Measurements from ENCODE around the gene CEP104. TPM values are rescaled to one million over a fixed set of nuclear protein-coding genes. Genes with fewer than 3 reads are reported as not detected.

CEP104 gene
- total and polyA plus RNA-seq, 7 experiments from 2014 or later: 12.7 to 68.0 (median 44.5) TPM

GRCh38 chr1:3890389-3891328 lies 33.6 kb upstream of the CEP104 start:
- peaks cover 0 to 20% (median 6%) of the 10 kb centered on the region in 7 donors for H3K4me1 Mint-ChIP-seq
- no peak overlapping the region for H3K27ac ChIP-seq (ENCODE audit: low read depth, low read length)
- CTCF ChIA-PET: no interaction called here
- DNase-seq (no peak), ATAC-seq (peak; percentile 84)
- H3K4me3 Mint-ChIP-seq: peak overlapping the region in 2 of 10 donors; percentile 48 to 49
- POLR2A ChIA-PET: interaction anchor here (1.0 to 1.3 kb wide), 2 partner anchors 9 to 13 kb away, joined by 3 to 5 read pairs; partner anchors contain the start of gene C1orf174
- H3K9me3 Mint-ChIP-seq: no peaks in the 10 kb centered on the region
- peaks cover 4 to 40% (median 11%) of the 10 kb centered on the region in 5 donors for H3K36me3 Mint-ChIP-seq
- no peaks in the 10 kb centered on the region for H3K9me3 ChIP-seq (ENCODE audit: control insufficient read depth in 2 of 3, low read length in 3 of 3)
- H3K27ac Mint-ChIP-seq: peak overlapping the region in 4 of 9 donors; percentile 55 to 77 (median 68)
- H3K36me3 ChIP-seq (ENCODE audit: control insufficient read depth in 2 of 3, insufficient read depth in 3 of 3, low read length in 3 of 3): peaks cover 0 to 69% (median 7%) of the 10 kb centered on the region in 3 experiments
- intact Hi-C loops (cut with micrococcal nuclease): no loop called here
- no peak overlapping the region for H3K4me3 ChIP-seq (ENCODE audit: low read length)
- no peaks in the 10 kb centered on the region for H3K27me3 ChIP-seq (ENCODE audit: control insufficient read depth in 2 of 2, insufficient read depth in 2 of 2, low read length in 2 of 2)
- no peaks in the 10 kb centered on the region for H3K27me3 Mint-ChIP-seq
- peaks cover 0 to 23% of the 10 kb centered on the region in 2 donors for H3K4me1 ChIP-seq (ENCODE audit: control insufficient read depth in 2 of 2, insufficient read depth in 2 of 2, low read length in 2 of 2)

- peaks cover 0 to 68% (median 7%) of the 10 kb centered on the region in 3 experiments for H3K36me3 ChIP-seq (ENCODE audit: control insufficient read depth in 2 of 3, insufficient read depth in 3 of 3, low read length in 3 of 3)
- no peaks in the 10 kb centered on the region for H3K9me3 ChIP-seq (ENCODE audit: control insufficient read depth in 2 of 3, low read length in 3 of 3)
- POLR2A ChIA-PET: no interaction called here
- H3K27me3 ChIP-seq (ENCODE audit: control insufficient read depth in 2 of 2, insufficient read depth in 2 of 2, low read length in 2 of 2): no peaks in the 10 kb centered on the region
- Mint-ChIP-seq H3K27me3 (no peaks in the 10 kb centered on the region), H3K4me3 (peak overlapping the region in 1 of 10 donors; percentile 49), H3K36me3 (peaks cover 5 to 35% (median 12%) of the 10 kb centered on the region in 5 donors), H3K9me3 (no peaks in the 10 kb centered on the region), H3K4me1 (peaks cover 0 to 20% (median under 1%) of the 10 kb centered on the region in 7 donors), H3K27ac (peak overlapping the region in 4 of 9 donors; percentile 38 to 62 (median 50))
- ATAC-seq: peak; percentile 72
- no peak for DNase-seq
- H3K4me1 ChIP-seq (ENCODE audit: control insufficient read depth in 2 of 2, insufficient read depth in 2 of 2, low read length in 2 of 2): peaks cover 0 to 23% of the 10 kb centered on the region in 2 donors
- H3K27ac ChIP-seq (ENCODE audit: low read depth, low read length): no peak overlapping the region
- intact Hi-C loops (cut with micrococcal nuclease): no loop called here
- CTCF ChIA-PET: no interaction called here
- no peak overlapping the region for H3K4me3 ChIP-seq (ENCODE audit: low read length)
Observed at GRCh38 chr1:3889936-3890335, 32.9 kb upstream of the CEP104 start.

- peaks cover 0 to 80% (median 7%) of the 10 kb centered on the region in 3 experiments for H3K36me3 ChIP-seq (ENCODE audit: control insufficient read depth in 2 of 3, insufficient read depth in 3 of 3, low read length in 3 of 3)
- ATAC-seq (no peak), DNase-seq (no peak)
- no peaks in the 10 kb centered on the region for H3K27me3 Mint-ChIP-seq
- no peak overlapping the region for H3K4me3 Mint-ChIP-seq
- intact Hi-C loops (cut with micrococcal nuclease): no loop called here
- H3K4me1 ChIP-seq (ENCODE audit: control insufficient read depth in 2 of 2, insufficient read depth in 2 of 2, low read length in 2 of 2): peaks cover 0 to 26% of the 10 kb centered on the region in 2 donors
- no peaks in the 10 kb centered on the region for H3K9me3 ChIP-seq (ENCODE audit: control insufficient read depth in 2 of 3, low read length in 3 of 3)
- H3K4me1 Mint-ChIP-seq: peaks cover 0 to 22% (median 0%) of the 10 kb centered on the region in 7 donors
- H3K27ac Mint-ChIP-seq: peak overlapping the region in 1 of 9 donors; percentile 46
- no peak overlapping the region for H3K4me3 ChIP-seq (ENCODE audit: low read length)
- ChIA-PET CTCF (no interaction called here), POLR2A (interaction anchor here (0.6 kb wide), 1 partner anchor 11 kb away, joined by 3 read pairs; no protein-coding TSS in a partner anchor)
- no peaks in the 10 kb centered on the region for H3K9me3 Mint-ChIP-seq
- H3K27ac ChIP-seq (ENCODE audit: low read depth, low read length): no peak overlapping the region
- H3K27me3 ChIP-seq (ENCODE audit: control insufficient read depth in 2 of 2, insufficient read depth in 2 of 2, low read length in 2 of 2): no peaks in the 10 kb centered on the region
- peaks cover 12 to 43% (median 17%) of the 10 kb centered on the region in 5 donors for H3K36me3 Mint-ChIP-seq
Observed at GRCh38 chr1:3888301-3888700, 31.3 kb upstream of the CEP104 start.

GRCh38 chr1:3886691-3887090 lies 29.7 kb upstream of the CEP104 start:
- no peaks in the 10 kb centered on the region for H3K9me3 Mint-ChIP-seq
- peaks cover 0 to 18% (median 0%) of the 10 kb centered on the region in 7 donors for H3K4me1 Mint-ChIP-seq
- POLR2A ChIA-PET: interaction anchor here (1.2 kb wide), 1 partner anchor 9 kb away, joined by 5 read pairs; no protein-coding TSS in a partner anchor
- H3K4me1 ChIP-seq (ENCODE audit: control insufficient read depth in 2 of 2, insufficient read depth in 2 of 2, low read length in 2 of 2): peaks cover 0 to 26% of the 10 kb centered on the region in 2 donors
- peaks cover 0 to 74% (median 7%) of the 10 kb centered on the region in 3 experiments for H3K36me3 ChIP-seq (ENCODE audit: control insufficient read depth in 2 of 3, insufficient read depth in 3 of 3, low read length in 3 of 3)
- no peak overlapping the region for H3K27ac ChIP-seq (ENCODE audit: low read depth, low read length)
- no peak for DNase-seq
- peak overlapping the region in 1 of 9 donors; percentile 4 for H3K27ac Mint-ChIP-seq
- CTCF ChIA-PET: interaction anchor here (1.1 kb wide), 1 partner anchor 28 kb away, joined by 4 read pairs; no protein-coding TSS in a partner anchor
- H3K27me3 ChIP-seq (ENCODE audit: control insufficient read depth in 2 of 2, insufficient read depth in 2 of 2, low read length in 2 of 2): no peaks in the 10 kb centered on the region
- intact Hi-C loops (cut with micrococcal nuclease): no loop called here
- peaks cover 12 to 45% (median 19%) of the 10 kb centered on the region in 5 donors for H3K36me3 Mint-ChIP-seq
- H3K9me3 ChIP-seq (ENCODE audit: control insufficient read depth in 2 of 3, low read length in 3 of 3): no peaks in the 10 kb centered on the region
- no peak overlapping the region for H3K4me3 Mint-ChIP-seq
- ATAC-seq: no peak
- no peak overlapping the region for H3K4me3 ChIP-seq (ENCODE audit: low read length)
- no peaks in the 10 kb centered on the region for H3K27me3 Mint-ChIP-seq

GRCh38 chr1:3886106-3886670 lies 29.2 kb upstream of the CEP104 start:
- ATAC-seq: no peak
- Mint-ChIP-seq H3K9me3 (no peaks in the 10 kb centered on the region), H3K36me3 (peaks cover 12 to 45% (median 19%) of the 10 kb centered on the region in 5 donors), H3K4me3 (no peak overlapping the region), H3K27me3 (no peaks in the 10 kb centered on the region), H3K4me1 (peaks cover 0 to 14% (median 0%) of the 10 kb centered on the region in 7 donors), H3K27ac (peak overlapping the region in 2 of 9 donors; percentile 4 to 29)
- Histone ChIP-seq H3K9me3 (ENCODE audit: control insufficient read depth in 2 of 3, low read length in 3 of 3) (no peaks in the 10 kb centered on the region), H3K4me3 (ENCODE audit: low read length) (no peak overlapping the region), H3K27me3 (ENCODE audit: control insufficient read depth in 2 of 2, insufficient read depth in 2 of 2, low read length in 2 of 2) (no peaks in the 10 kb centered on the region), H3K27ac (ENCODE audit: low read depth, low read length) (no peak overlapping the region), H3K4me1 (ENCODE audit: control insufficient read depth in 2 of 2, insufficient read depth in 2 of 2, low read length in 2 of 2) (peaks cover 0 to 21% of the 10 kb centered on the region in 2 donors), H3K36me3 (ENCODE audit: control insufficient read depth in 2 of 3, insufficient read depth in 3 of 3, low read length in 3 of 3) (peaks cover 0 to 71% (median 7%) of the 10 kb centered on the region in 3 experiments)
- ChIA-PET CTCF (no interaction called here), POLR2A (interaction anchor here (1.2 kb wide), 1 partner anchor 9 kb away, joined by 5 read pairs; no protein-coding TSS in a partner anchor)
- intact Hi-C loops (cut with micrococcal nuclease): no loop called here
- no peak for DNase-seq

GRCh38 chr1:3885611-3886010 lies 28.6 kb upstream of the CEP104 start:
- intact Hi-C loops (cut with micrococcal nuclease): no loop called here
- Mint-ChIP-seq H3K4me3 (no peak overlapping the region), H3K27me3 (no peaks in the 10 kb centered on the region), H3K4me1 (peaks cover 0 to 9% (median 0%) of the 10 kb centered on the region in 7 donors), H3K9me3 (no peaks in the 10 kb centered on the region), H3K27ac (no peak overlapping the region), H3K36me3 (peaks cover 12 to 46% (median 19%) of the 10 kb centered on the region in 5 donors)
- ChIA-PET CTCF (no interaction called here), POLR2A (interaction anchor here (1.2 kb wide), 1 partner anchor 10 kb away, joined by 5 read pairs; no protein-coding TSS in a partner anchor)
- peaks cover 0 to 17% of the 10 kb centered on the region in 2 donors for H3K4me1 ChIP-seq (ENCODE audit: control insufficient read depth in 2 of 2, insufficient read depth in 2 of 2, low read length in 2 of 2)
- H3K36me3 ChIP-seq (ENCODE audit: control insufficient read depth in 2 of 3, insufficient read depth in 3 of 3, low read length in 3 of 3): peaks cover 0 to 70% (median 8%) of the 10 kb centered on the region in 3 experiments
- no peak overlapping the region for H3K4me3 ChIP-seq (ENCODE audit: low read length)
- DNase-seq: no peak
- no peaks in the 10 kb centered on the region for H3K9me3 ChIP-seq (ENCODE audit: control insufficient read depth in 2 of 3, low read length in 3 of 3)
- H3K27ac ChIP-seq (ENCODE audit: low read depth, low read length): no peak overlapping the region
- H3K27me3 ChIP-seq (ENCODE audit: control insufficient read depth in 2 of 2, insufficient read depth in 2 of 2, low read length in 2 of 2): no peaks in the 10 kb centered on the region
- no peak for ATAC-seq
